Progenitor cell of endocrine pancreas (in vitro differentiated cells): Measurements from ENCODE around the gene HYOU1. TPM values are rescaled to one million over a fixed set of nuclear protein-coding genes. Genes with fewer than 3 reads are reported as not detected.
A peak's percentile ranks its signal among the peaks of the same experiment; 100 is the strongest.

Experiments
- DNase-seq: peaks from one replicate; pipeline ENCODE4 v3.0.0; 2021; ENCODE audit warnings: low spot score; ENCODE audit not compliant: unreplicated experiment
- H3K27ac Mint-ChIP-seq: 2 replicates; pipeline ENCODE4 v1.8.0; 2021; ENCODE audit warnings: mild to moderate bottlenecking, moderate library complexity, mixed read lengths
- H3K27me3 Mint-ChIP-seq: 2 replicates; pipeline ENCODE4 v1.8.0; 2021; ENCODE audit warnings: mixed read lengths
- H3K36me3 Mint-ChIP-seq: 2 replicates; pipeline ENCODE4 v1.8.0; 2022; ENCODE audit warnings: mixed read lengths; ENCODE audit not compliant: insufficient read depth
- H3K4me1 Mint-ChIP-seq: 2 replicates; pipeline ENCODE4 v1.8.0; 2021; ENCODE audit warnings: low read depth, mixed read lengths
- H3K4me3 Mint-ChIP-seq: 2 replicates; pipeline ENCODE4 v1.8.0; 2021; ENCODE audit warnings: low read depth, mild to moderate bottlenecking, moderate library complexity, mixed read lengths
- H3K9me3 Mint-ChIP-seq: 2 replicates; pipeline ENCODE4 v1.8.0; 2021; ENCODE audit warnings: low read depth, mixed read lengths
- total RNA-seq: library from RNA; stranded (reverse); gene quantifications from 2 replicates; pipeline ENCODE4 v1.2.1, GENCODE V29; 2021
- TF ChIP-seq, protein P1 (sequence below): fragments of 200-600 bp; sonication (generic); IDR thresholded peaks from one replicate; pipeline ENCODE4 v1.5.0; 2021; ENCODE audit warnings: antibody characterized with exemption, mild to moderate bottlenecking; ENCODE audit not compliant: unreplicated experiment

The HYOU1 gene
- total RNA-seq, 1 donor from 2014 or later: 199 TPM

DNA sequence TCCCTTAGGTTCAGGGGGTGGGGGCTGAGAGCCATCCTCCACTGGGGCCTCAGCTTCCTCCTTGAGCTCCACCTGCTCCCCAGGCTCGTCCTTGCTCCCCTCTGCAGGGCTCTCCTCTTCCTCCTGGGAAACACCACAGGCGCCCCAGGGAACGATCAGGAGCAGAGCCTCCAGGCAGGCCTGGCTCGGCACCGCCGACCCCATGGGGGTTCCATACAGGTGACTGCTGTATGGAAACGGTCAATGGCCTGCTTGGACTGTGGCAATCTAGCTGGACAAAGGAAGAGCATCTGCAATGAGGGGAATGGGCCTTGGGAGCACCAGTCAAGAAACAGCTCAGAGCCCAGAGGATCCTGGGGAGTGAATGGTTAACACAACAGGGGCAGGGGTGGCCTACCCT lies 7.9 kb downstream of the HYOU1 start:
- Mint-ChIP-seq H3K4me1 (no peaks in the 10 kb centered on the region), H3K4me3 (no peak overlapping the region), H3K9me3 (no peaks in the 10 kb centered on the region), H3K27me3 (no peaks in the 10 kb centered on the region), H3K36me3 (peaks cover 37% of the 10 kb centered on the region), H3K27ac (no peak overlapping the region)
- TF ChIP-seq, protein P1, sequence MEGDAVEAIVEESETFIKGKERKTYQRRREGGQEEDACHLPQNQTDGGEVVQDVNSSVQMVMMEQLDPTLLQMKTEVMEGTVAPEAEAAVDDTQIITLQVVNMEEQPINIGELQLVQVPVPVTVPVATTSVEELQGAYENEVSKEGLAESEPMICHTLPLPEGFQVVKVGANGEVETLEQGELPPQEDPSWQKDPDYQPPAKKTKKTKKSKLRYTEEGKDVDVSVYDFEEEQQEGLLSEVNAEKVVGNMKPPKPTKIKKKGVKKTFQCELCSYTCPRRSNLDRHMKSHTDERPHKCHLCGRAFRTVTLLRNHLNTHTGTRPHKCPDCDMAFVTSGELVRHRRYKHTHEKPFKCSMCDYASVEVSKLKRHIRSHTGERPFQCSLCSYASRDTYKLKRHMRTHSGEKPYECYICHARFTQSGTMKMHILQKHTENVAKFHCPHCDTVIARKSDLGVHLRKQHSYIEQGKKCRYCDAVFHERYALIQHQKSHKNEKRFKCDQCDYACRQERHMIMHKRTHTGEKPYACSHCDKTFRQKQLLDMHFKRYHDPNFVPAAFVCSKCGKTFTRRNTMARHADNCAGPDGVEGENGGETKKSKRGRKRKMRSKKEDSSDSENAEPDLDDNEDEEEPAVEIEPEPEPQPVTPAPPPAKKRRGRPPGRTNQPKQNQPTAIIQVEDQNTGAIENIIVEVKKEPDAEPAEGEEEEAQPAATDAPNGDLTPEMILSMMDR: no peak
- no peak for DNase-seq

DNA sequence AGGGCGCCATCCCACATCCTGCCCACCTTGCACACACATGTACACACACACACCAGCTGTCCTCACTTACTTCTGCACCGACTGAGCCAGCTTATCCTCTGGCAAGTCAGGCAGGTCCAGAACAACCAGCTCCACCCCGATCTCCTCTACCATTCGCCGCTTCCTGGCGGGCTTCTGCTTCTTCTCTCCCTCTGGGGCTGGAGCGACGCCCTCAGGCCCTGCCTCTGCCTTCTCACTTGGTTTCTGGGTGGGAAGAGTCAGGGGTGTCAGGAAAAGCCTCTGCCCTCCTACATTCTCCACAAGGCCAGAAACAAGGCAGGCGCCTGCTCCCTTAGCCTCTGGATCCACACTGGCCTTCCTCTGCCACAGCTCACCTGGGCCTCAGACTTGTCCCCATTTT lies 8.4 kb downstream of the HYOU1 start:
- Mint-ChIP-seq H3K9me3 (no peaks in the 10 kb centered on the region), H3K27ac (no peak overlapping the region), H3K27me3 (no peaks in the 10 kb centered on the region), H3K36me3 (peaks cover 33% of the 10 kb centered on the region), H3K4me3 (no peak overlapping the region), H3K4me1 (no peaks in the 10 kb centered on the region)
- TF ChIP-seq, protein P1: no peak
- no peak for DNase-seq

DNA sequence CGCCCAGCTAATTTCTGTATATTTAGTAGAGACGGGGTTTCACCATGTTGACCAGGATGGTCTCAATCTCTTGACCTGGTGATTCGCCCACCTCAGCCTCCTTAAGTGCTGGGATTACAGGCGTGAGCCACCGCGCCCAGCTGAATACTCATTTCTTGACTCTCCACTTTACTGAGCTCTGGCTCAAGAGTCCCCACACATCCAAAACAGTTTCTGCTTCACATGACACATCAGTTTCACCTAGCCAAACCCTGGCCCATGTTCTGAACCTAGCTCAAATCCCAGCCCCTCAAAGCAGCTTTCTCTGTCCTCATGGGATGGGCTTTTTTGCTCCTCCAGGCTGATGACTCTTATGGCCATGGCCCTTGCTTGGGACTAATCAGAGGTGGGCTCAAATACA lies 9.8 kb downstream of the HYOU1 start:
- no peak for DNase-seq
- Mint-ChIP-seq H3K4me3 (no peak overlapping the region), H3K9me3 (no peaks in the 10 kb centered on the region), H3K27ac (no peak overlapping the region), H3K36me3 (peaks cover 21% of the 10 kb centered on the region), H3K4me1 (no peaks in the 10 kb centered on the region), H3K27me3 (no peaks in the 10 kb centered on the region)
- TF ChIP-seq, protein P1: no peak

DNA sequence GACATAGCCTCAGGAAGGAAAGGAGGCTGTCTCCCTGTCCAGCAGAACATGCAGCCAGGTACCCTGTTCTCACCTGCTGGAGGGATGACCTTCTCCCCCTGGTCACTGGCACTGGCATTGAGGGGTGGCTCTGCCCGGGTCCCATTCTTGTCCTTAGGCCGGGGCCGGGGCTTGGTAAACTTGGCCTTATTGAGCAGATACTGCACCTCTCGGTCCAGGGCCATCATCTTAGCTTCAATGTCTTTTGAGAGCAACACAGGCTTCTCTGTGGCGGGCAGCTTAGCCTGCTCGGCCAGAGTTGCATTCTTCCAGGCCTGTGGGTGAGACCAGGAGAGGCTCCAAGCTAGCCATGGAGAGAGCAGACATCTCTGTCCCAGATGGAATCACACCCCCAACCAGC lies 10.5 kb downstream of the HYOU1 start:
- TF ChIP-seq, protein P1: no peak
- Mint-ChIP-seq H3K27me3 (no peaks in the 10 kb centered on the region), H3K4me1 (no peaks in the 10 kb centered on the region), H3K9me3 (no peaks in the 10 kb centered on the region), H3K36me3 (peaks cover 20% of the 10 kb centered on the region), H3K4me3 (no peak overlapping the region), H3K27ac (no peak overlapping the region)
- DNase-seq: no peak

DNA sequence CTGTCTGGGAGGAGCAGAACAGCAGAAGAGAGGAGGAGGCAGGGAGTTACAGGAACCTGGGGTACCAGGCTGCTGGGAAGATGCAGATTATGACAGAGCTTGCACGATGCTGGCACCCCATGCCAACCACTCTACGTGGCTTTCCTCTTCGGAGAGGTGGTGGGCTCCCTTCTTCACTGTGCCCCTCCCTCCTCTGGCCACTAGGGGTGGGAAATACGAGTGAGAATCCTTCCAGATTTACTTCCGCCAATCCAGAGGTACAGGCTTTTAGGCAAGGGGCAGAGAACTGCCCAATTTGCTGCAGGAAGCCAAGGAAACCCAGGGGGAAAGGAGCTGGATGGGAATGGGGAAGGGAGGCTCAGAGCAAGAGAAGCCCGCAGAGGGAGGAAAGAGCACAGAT lies 12.3 kb downstream of the HYOU1 start:
- Mint-ChIP-seq H3K4me3 (no peak overlapping the region), H3K36me3 (peaks cover 19% of the 10 kb centered on the region), H3K4me1 (no peaks in the 10 kb centered on the region), H3K27ac (no peak overlapping the region), H3K27me3 (no peaks in the 10 kb centered on the region), H3K9me3 (no peaks in the 10 kb centered on the region)
- TF ChIP-seq, protein P1: peak; percentile 43
- DNase-seq: no peak
